ENCODE measurements around the gene RAD51B.

The RAD51B gene

GRCh38 chr14:68397822-68398221 is 578.2 kb downstream of the RAD51B start:
- H3K4me3 ChIP-seq (ENCODE audit: low read depth in 1 of 2, low read length in 2 of 2) = no peak overlapping the region
- no peaks in the 10 kb centered on the region for H3K27me3 ChIP-seq (ENCODE audit: control insufficient read depth in 1 of 2, insufficient read depth in 2 of 2, low read length in 2 of 2)
- H3K36me3 ChIP-seq (ENCODE audit: control insufficient read depth in 1 of 2, insufficient read depth in 2 of 2, low read length in 2 of 2) = no peaks in the 10 kb centered on the region
- H3K4me1 ChIP-seq (ENCODE audit: control insufficient read depth in 1 of 2, insufficient read depth in 2 of 2, low read length in 2 of 2) = peaks cover 12 to 25% of the 10 kb centered on the region in 2 donors
- H3K27ac ChIP-seq (ENCODE audit: low read depth, low read length) = no peak overlapping the region
- H3K9me3 ChIP-seq (ENCODE audit: control insufficient read depth in 1 of 2, low read length in 2 of 2) = no peaks in the 10 kb centered on the region
- H3K9ac ChIP-seq (ENCODE audit: low read depth in 1 of 2, low read length in 2 of 2) = no peak overlapping the region

GRCh38 chr14:68398370-68398769 is 578.8 kb downstream of the RAD51B start:
- no peaks in the 10 kb centered on the region for H3K9me3 ChIP-seq (ENCODE audit: control insufficient read depth in 1 of 2, low read length in 2 of 2)
- H3K4me3 ChIP-seq (ENCODE audit: low read depth in 1 of 2, low read length in 2 of 2) = no peak overlapping the region
- no peaks in the 10 kb centered on the region for H3K36me3 ChIP-seq (ENCODE audit: control insufficient read depth in 1 of 2, insufficient read depth in 2 of 2, low read length in 2 of 2)
- no peaks in the 10 kb centered on the region for H3K27me3 ChIP-seq (ENCODE audit: control insufficient read depth in 1 of 2, insufficient read depth in 2 of 2, low read length in 2 of 2)
- H3K4me1 ChIP-seq (ENCODE audit: control insufficient read depth in 1 of 2, insufficient read depth in 2 of 2, low read length in 2 of 2) = peaks cover 14 to 25% of the 10 kb centered on the region in 2 donors
- no peak overlapping the region for H3K27ac ChIP-seq (ENCODE audit: low read depth, low read length)
- no peak overlapping the region for H3K9ac ChIP-seq (ENCODE audit: low read depth in 1 of 2, low read length in 2 of 2)

- Histone ChIP-seq H3K4me1 (ENCODE audit: control insufficient read depth in 1 of 2, insufficient read depth in 2 of 2, low read length in 2 of 2) (peaks cover 14 to 25% of the 10 kb centered on the region in 2 donors), H3K36me3 (ENCODE audit: control insufficient read depth in 1 of 2, insufficient read depth in 2 of 2, low read length in 2 of 2) (no peaks in the 10 kb centered on the region), H3K9ac (ENCODE audit: low read depth in 1 of 2, low read length in 2 of 2) (no peak overlapping the region), H3K4me3 (ENCODE audit: low read depth in 1 of 2, low read length in 2 of 2) (no peak overlapping the region), H3K27me3 (ENCODE audit: control insufficient read depth in 1 of 2, insufficient read depth in 2 of 2, low read length in 2 of 2) (no peaks in the 10 kb centered on the region), H3K27ac (ENCODE audit: low read depth, low read length) (no peak overlapping the region), H3K9me3 (ENCODE audit: control insufficient read depth in 1 of 2, low read length in 2 of 2) (no peaks in the 10 kb centered on the region)
These were observed 580.4 kb downstream of the RAD51B start for GRCh38 chr14:68399971-68400370.

- Histone ChIP-seq H3K9ac (ENCODE audit: low read depth in 1 of 2, low read length in 2 of 2) (no peak overlapping the region), H3K9me3 (ENCODE audit: control insufficient read depth in 1 of 2, low read length in 2 of 2) (no peaks in the 10 kb centered on the region), H3K36me3 (ENCODE audit: control insufficient read depth in 1 of 2, insufficient read depth in 2 of 2, low read length in 2 of 2) (no peaks in the 10 kb centered on the region), H3K4me3 (ENCODE audit: low read depth in 1 of 2, low read length in 2 of 2) (no peak overlapping the region), H3K27ac (ENCODE audit: low read depth, low read length) (no peak overlapping the region), H3K4me1 (ENCODE audit: control insufficient read depth in 1 of 2, insufficient read depth in 2 of 2, low read length in 2 of 2) (peaks cover 14 to 25% of the 10 kb centered on the region in 2 donors), H3K27me3 (ENCODE audit: control insufficient read depth in 1 of 2, insufficient read depth in 2 of 2, low read length in 2 of 2) (no peaks in the 10 kb centered on the region)
These were observed 581.7 kb downstream of the RAD51B start for GRCh38 chr14:68401317-68401716.

- Histone ChIP-seq H3K27me3 (ENCODE audit: control insufficient read depth in 1 of 2, insufficient read depth in 2 of 2, low read length in 2 of 2) (no peaks in the 10 kb centered on the region), H3K27ac (ENCODE audit: low read depth, low read length) (no peak overlapping the region), H3K36me3 (ENCODE audit: control insufficient read depth in 1 of 2, insufficient read depth in 2 of 2, low read length in 2 of 2) (no peaks in the 10 kb centered on the region), H3K9ac (ENCODE audit: low read depth in 1 of 2, low read length in 2 of 2) (no peak overlapping the region), H3K4me1 (ENCODE audit: control insufficient read depth in 1 of 2, insufficient read depth in 2 of 2, low read length in 2 of 2) (peaks cover 14 to 25% of the 10 kb centered on the region in 2 donors), H3K9me3 (ENCODE audit: control insufficient read depth in 1 of 2, low read length in 2 of 2) (no peaks in the 10 kb centered on the region), H3K4me3 (ENCODE audit: low read depth in 1 of 2, low read length in 2 of 2) (no peak overlapping the region)
These were observed 582.3 kb downstream of the RAD51B start for GRCh38 chr14:68401855-68402254.

- Histone ChIP-seq H3K36me3 (ENCODE audit: control insufficient read depth in 1 of 2, insufficient read depth in 2 of 2, low read length in 2 of 2) (no peaks in the 10 kb centered on the region), H3K27ac (ENCODE audit: low read depth, low read length) (no peak overlapping the region), H3K4me1 (ENCODE audit: control insufficient read depth in 1 of 2, insufficient read depth in 2 of 2, low read length in 2 of 2) (peaks cover 11 to 23% of the 10 kb centered on the region in 2 donors), H3K9me3 (ENCODE audit: control insufficient read depth in 1 of 2, low read length in 2 of 2) (no peaks in the 10 kb centered on the region), H3K4me3 (ENCODE audit: low read depth in 1 of 2, low read length in 2 of 2) (no peak overlapping the region), H3K9ac (ENCODE audit: low read depth in 1 of 2, low read length in 2 of 2) (no peak overlapping the region), H3K27me3 (ENCODE audit: control insufficient read depth in 1 of 2, insufficient read depth in 2 of 2, low read length in 2 of 2) (no peaks in the 10 kb centered on the region)
These were observed 583.0 kb downstream of the RAD51B start for GRCh38 chr14:68402525-68403101.

GRCh38 chr14:68403191-68404145 is 583.9 kb downstream of the RAD51B start:
- no peak overlapping the region for H3K27ac ChIP-seq (ENCODE audit: low read depth, low read length)
- no peaks in the 10 kb centered on the region for H3K27me3 ChIP-seq (ENCODE audit: control insufficient read depth in 1 of 2, insufficient read depth in 2 of 2, low read length in 2 of 2)
- no peak overlapping the region for H3K9ac ChIP-seq (ENCODE audit: low read depth in 1 of 2, low read length in 2 of 2)
- H3K4me1 ChIP-seq (ENCODE audit: control insufficient read depth in 1 of 2, insufficient read depth in 2 of 2, low read length in 2 of 2) = peaks cover 10 to 18% of the 10 kb centered on the region in 2 donors
- H3K36me3 ChIP-seq (ENCODE audit: control insufficient read depth in 1 of 2, insufficient read depth in 2 of 2, low read length in 2 of 2) = no peaks in the 10 kb centered on the region
- no peak overlapping the region for H3K4me3 ChIP-seq (ENCODE audit: low read depth in 1 of 2, low read length in 2 of 2)
- no peaks in the 10 kb centered on the region for H3K9me3 ChIP-seq (ENCODE audit: control insufficient read depth in 1 of 2, low read length in 2 of 2)

- Histone ChIP-seq H3K27me3 (ENCODE audit: control insufficient read depth in 1 of 2, insufficient read depth in 2 of 2, low read length in 2 of 2) (no peaks in the 10 kb centered on the region), H3K4me3 (ENCODE audit: low read depth in 1 of 2, low read length in 2 of 2) (no peak overlapping the region), H3K9me3 (ENCODE audit: control insufficient read depth in 1 of 2, low read length in 2 of 2) (no peaks in the 10 kb centered on the region), H3K9ac (ENCODE audit: low read depth in 1 of 2, low read length in 2 of 2) (no peak overlapping the region), H3K4me1 (ENCODE audit: control insufficient read depth in 1 of 2, insufficient read depth in 2 of 2, low read length in 2 of 2) (peaks cover 10 to 18% of the 10 kb centered on the region in 2 donors), H3K27ac (ENCODE audit: low read depth, low read length) (no peak overlapping the region), H3K36me3 (ENCODE audit: control insufficient read depth in 1 of 2, insufficient read depth in 2 of 2, low read length in 2 of 2) (no peaks in the 10 kb centered on the region)
These were observed 584.6 kb downstream of the RAD51B start for GRCh38 chr14:68404146-68404527.

- Histone ChIP-seq H3K9ac (ENCODE audit: low read depth in 1 of 2, low read length in 2 of 2) (no peak overlapping the region), H3K36me3 (ENCODE audit: control insufficient read depth in 1 of 2, insufficient read depth in 2 of 2, low read length in 2 of 2) (no peaks in the 10 kb centered on the region)
These were observed 585.1 kb downstream of the RAD51B start for GRCh38 chr14:68404652-68405183.

GRCh38 chr14:68405961-68406360 is 586.4 kb downstream of the RAD51B start:
- Histone ChIP-seq H3K9me3 (ENCODE audit: control insufficient read depth in 1 of 2, low read length in 2 of 2) (no peaks in the 10 kb centered on the region), H3K27ac (ENCODE audit: low read depth, low read length) (no peak overlapping the region), H3K4me1 (ENCODE audit: control insufficient read depth in 1 of 2, insufficient read depth in 2 of 2, low read length in 2 of 2) (peaks cover 8 to 18% of the 10 kb centered on the region in 2 donors), H3K27me3 (ENCODE audit: control insufficient read depth in 1 of 2, insufficient read depth in 2 of 2, low read length in 2 of 2) (no peaks in the 10 kb centered on the region), H3K36me3 (ENCODE audit: control insufficient read depth in 1 of 2, insufficient read depth in 2 of 2, low read length in 2 of 2) (no peaks in the 10 kb centered on the region), H3K4me3 (ENCODE audit: low read depth in 1 of 2, low read length in 2 of 2) (no peak overlapping the region), H3K9ac (ENCODE audit: low read depth in 1 of 2, low read length in 2 of 2) (no peak overlapping the region)

More at GRCh38 chr14:68404652-68405183, 585.1 kb downstream of the RAD51B start:
- H3K9me3 ChIP-seq (ENCODE audit: control insufficient read depth in 1 of 2, low read length in 2 of 2) = no peaks in the 10 kb centered on the region
- no peak overlapping the region for H3K4me3 ChIP-seq (ENCODE audit: low read depth in 1 of 2, low read length in 2 of 2)
- no peak overlapping the region for H3K27ac ChIP-seq (ENCODE audit: low read depth, low read length)
- no peaks in the 10 kb centered on the region for H3K27me3 ChIP-seq (ENCODE audit: control insufficient read depth in 1 of 2, insufficient read depth in 2 of 2, low read length in 2 of 2)
- H3K4me1 ChIP-seq (ENCODE audit: control insufficient read depth in 1 of 2, insufficient read depth in 2 of 2, low read length in 2 of 2) = peaks cover 10 to 23% of the 10 kb centered on the region in 2 donors
